Kidney capillary endothelial cell (primary cell): ENCODE results near the gene NID2.

Experiments used
- DNase-seq: peaks from one replicate; pipeline ENCODE4 v3.0.0-alpha.2; 2018; ENCODE audit warnings: low spot score

NID2 gene

GRCh38 chr14:51957950-51958349 is 110.9 kb downstream of the NID2 start:
- no peak for DNase-seq
